Heart left ventricle (tissue), 16 donors: ENCODE data around the gene CCN5. TPM values are rescaled to one million over a fixed set of nuclear protein-coding genes. Genes with fewer than 3 reads are reported as not detected.
A peak's percentile ranks its signal among the peaks of the same experiment; 100 is the strongest.

Source experiments
- ATAC-seq, 4 donors: fragments of 200-7000 bp; cut with Tn5 transposase; one replicate each; pipeline ENCODE4 v1.9.1; 2020 to 2022; ENCODE audit warnings: moderate library complexity in 4 of 4, mild to moderate bottlenecking in 3 of 4, moderate number of reproducible peaks in 1 of 4
- DNase-seq, 5 donors: peaks; one replicate each; pipeline ENCODE4 v3.0.0-alpha.2; 2020
- H3K27ac ChIP-seq, 12 donors: fragments of 200-600 bp; sonication (generic) in 4 of 12; one replicate each; pipeline versions ENCODE4 v1.5.0 to v1.8.0; 2016 to 2022; ENCODE audit warnings: mild to moderate bottlenecking in 2 of 12
- H3K27me3 ChIP-seq, 9 donors: fragments of 200-600 bp; sonication (generic) in 2 of 9; one replicate each; pipeline versions ENCODE4 v1.5.1 to v1.8.0; 2016 to 2022; ENCODE audit warnings: mild to moderate bottlenecking in 3 of 9
- H3K36me3 ChIP-seq, 9 donors: fragments of 200-600 bp; sonication (generic) in 2 of 9; one replicate each; pipeline versions ENCODE4 v1.5.0 to v1.8.0; 2018 to 2022; ENCODE audit warnings: mild to moderate bottlenecking in 2 of 9
- H3K4me1 ChIP-seq, 12 donors: fragments of 200-600 bp; sonication (generic) in 4 of 12; one replicate each; pipeline versions ENCODE4 v1.5.0 to v1.8.0; 2016 to 2022; ENCODE audit warnings: mild to moderate bottlenecking in 3 of 12
- H3K4me3 ChIP-seq, 12 donors: fragments of 200-600 bp; sonication (generic) in 4 of 12; one replicate each; pipeline versions ENCODE4 v1.5.0 to v1.8.0; 2017 to 2022; ENCODE audit warnings: mild to moderate bottlenecking in 9 of 12, moderate library complexity in 4 of 12
- H3K9me3 ChIP-seq, 12 donors: fragments of 200-600 bp; sonication (generic) in 4 of 12; one replicate each; pipeline versions ENCODE4 v1.5.0 to v1.8.0; 2016 to 2022; ENCODE audit warnings: mild to moderate bottlenecking in 1 of 12
- CTCF ChIP-seq, 12 donors: fragments of 200-600 bp; sonication (generic) in 4 of 12; IDR thresholded peaks; one replicate each; pipeline versions ENCODE4 v1.5.0 to v1.8.0; 2018 to 2022; ENCODE audit warnings: antibody characterized with exemption in 12 of 12, mild to moderate bottlenecking in 5 of 12
- POLR2A ChIP-seq, 2 donors: fragments of 450-650 bp; IDR thresholded peaks; one replicate each; pipeline ENCODE4 v1.6.1; 2017; ENCODE audit warnings: antibody characterized with exemption in 2 of 2, mild to moderate bottlenecking in 2 of 2, moderate library complexity in 2 of 2
- WGBS, 4 donors: extraction: QIAGEN DNeasy Blood & Tissue Kit in 2 of 4; methylation state at CpG; one replicate each; pipeline versions ENCODE4 v1.1.5 to v1.1.7; 2013 to 2018; 5-methylcytosine and 5-hydroxymethylcytosine counted together
- intact Hi-C, 10 donors: fragments of 100-400 bp; cut with DNase I; formaldehyde crosslinking; loops; one replicate each; pipeline versions ENCODE4 v1.11.1 to v1.14.2; 2022
- polyA plus RNA-seq, 2 donors: library from polyadenylated mRNA; stranded (reverse); fragments of 200-250 nt; gene quantifications; one replicate each; pipeline ENCODE4 v1.2.3, GENCODE V29; 2013
- total RNA-seq, 9 donors: library from RNA; depleted of rRNA in 2 of 9; stranded (reverse); fragments of >200 nt in 2 of 9; fragmentation: NEBNext Ultra II Directional in 3 of 9; extraction: Animal tissue kit (Norgen Biotek cat#: 25700) in 3 of 9; gene quantifications; one replicate each; pipeline versions ENCODE4 v1.1.0 to v1.2.4, GENCODE V29; 2016 to 2023
- donor health status: ischemic (EF 13 %, LVEDD 7.1; RV severe dilation, severe dysfunction).
- donor health status: healthy with polysubstance abuse.
- donor health status: DM: no; HTN: yes; CAD: no.
- donor health status: DM: no; HTN: no; CAD: no.
- donor health status: ischemic (EF 25% LVEDD 6.9; RV normal size, moderate dysfunction).
- donor health status: ischemic (EF 25% LVEDD 5.7; RV mildly dilated, moderate dysfunction).
- donor health status: healthy.
- donor health status: DM: yes; HTN: yes; CAD: no.
- donor health status: ischemic (EF 35%, LVEDD 5.7; RV mildly dilated, moderate dysfunction).
- donor health status: nonischemic (EF 11% LVEDD 7.7; RV severe dilation, severe dysfunction).
- donor health status: DM: yes; HTN: yes; CAD: no.
- donor health status: PGD.
- donor health status: ischemic (EF 29% LVEDD 5.4; RV normal size, mild dysfunction).
- donor health status: nonischemic (EF 23%, LVEDD 6.1; RV moderate dilation, normal function).

CCN5 gene
- total and polyA plus RNA-seq, 11 donors, result 7.3 to 92.3 (median 28.7) TPM

GRCh38 chr20:44700306-44700705 lies 14.9 kb upstream of the CCN5 start:
- intact Hi-C loops, result no loop called here
- peak in 2 of 5 donors; percentile 18 to 34 for DNase-seq

GRCh38 chr20:44701118-44701857 lies 13.9 kb upstream of the CCN5 start:
- TF ChIP-seq CTCF (IDR thresholded peaks at IDR 0.05) (no peak), POLR2A (IDR thresholded peaks at IDR 0.05) (no peak)
- peak in 2 of 5 donors; percentile 37 to 52 for DNase-seq
- no peaks in the 10 kb centered on the region for H3K36me3 ChIP-seq
- no peaks in the 10 kb centered on the region for H3K27me3 ChIP-seq
- H3K27ac ChIP-seq, result no peak overlapping the region
- ATAC-seq, result no peak
- H3K4me3 ChIP-seq, result no peak overlapping the region
- 83 to 86% (median 85%) methylated on average over 15 of the region's 15 CpGs for WGBS, 4 donors
- intact Hi-C loops, result loop anchor here in 1 of 10 donors (1.0 kb wide), 1 partner anchor 15 kb away; no protein-coding TSS in a partner anchor
- H3K9me3 ChIP-seq, result no peaks in the 10 kb centered on the region
- peaks cover 11 to 47% (median 32%) of the 10 kb centered on the region in 12 donors for H3K4me1 ChIP-seq

More at GRCh38 chr20:44700306-44700705, 14.9 kb upstream of the CCN5 start:
- Histone ChIP-seq H3K27ac (no peak overlapping the region), H3K4me1 (peaks cover 11 to 46% (median 33%) of the 10 kb centered on the region in 12 donors), H3K4me3 (no peak overlapping the region), H3K27me3 (no peaks in the 10 kb centered on the region), H3K36me3 (no peaks in the 10 kb centered on the region), H3K9me3 (no peaks in the 10 kb centered on the region)
- TF ChIP-seq CTCF (IDR thresholded peaks at IDR 0.05), result no peak
- TF ChIP-seq POLR2A (IDR thresholded peaks at IDR 0.05), result no peak
- ATAC-seq, result no peak
- 94 to 96% (median 95%) methylated on average over 9 to 11 of the region's 11 CpGs for WGBS, 4 donors

DNA sequence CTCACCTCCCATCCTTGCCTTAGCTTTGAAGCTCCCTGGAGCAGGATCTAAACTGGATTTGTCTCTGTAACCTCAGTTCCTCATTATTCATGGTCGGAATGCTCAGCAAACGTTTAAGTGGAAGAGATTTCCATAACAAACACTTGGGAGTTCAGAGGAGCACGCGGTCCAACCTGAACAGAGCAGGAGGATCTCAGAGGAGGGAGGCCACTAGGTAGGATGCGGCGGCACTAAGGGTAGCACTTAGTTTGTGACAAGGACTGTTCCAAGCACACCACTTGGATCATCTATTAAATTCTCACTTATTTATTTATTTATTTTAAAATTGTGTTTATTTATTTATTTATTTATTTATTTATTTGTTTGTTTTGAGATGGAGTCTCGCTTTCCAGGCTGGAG lies 13.3 kb upstream of the CCN5 start:
- Histone ChIP-seq H3K4me3 (no peak overlapping the region), H3K4me1 (peaks cover 11 to 52% (median 34%) of the 10 kb centered on the region in 12 donors), H3K27ac (no peak overlapping the region), H3K36me3 (no peaks in the 10 kb centered on the region), H3K27me3 (no peaks in the 10 kb centered on the region), H3K9me3 (no peaks in the 10 kb centered on the region)
- intact Hi-C loops, result loop anchor here in 1 of 10 donors (1.0 kb wide), 1 partner anchor 14 kb away; no protein-coding TSS in a partner anchor
- no peak for ATAC-seq
- 89 to 96% (median 90%) methylated on average over 7 of the region's 7 CpGs for WGBS, 4 donors
- TF ChIP-seq CTCF (IDR thresholded peaks at IDR 0.05) (no peak), POLR2A (IDR thresholded peaks at IDR 0.05) (no peak)
- peak in 1 of 5 donors; percentile 19 for DNase-seq

DNA sequence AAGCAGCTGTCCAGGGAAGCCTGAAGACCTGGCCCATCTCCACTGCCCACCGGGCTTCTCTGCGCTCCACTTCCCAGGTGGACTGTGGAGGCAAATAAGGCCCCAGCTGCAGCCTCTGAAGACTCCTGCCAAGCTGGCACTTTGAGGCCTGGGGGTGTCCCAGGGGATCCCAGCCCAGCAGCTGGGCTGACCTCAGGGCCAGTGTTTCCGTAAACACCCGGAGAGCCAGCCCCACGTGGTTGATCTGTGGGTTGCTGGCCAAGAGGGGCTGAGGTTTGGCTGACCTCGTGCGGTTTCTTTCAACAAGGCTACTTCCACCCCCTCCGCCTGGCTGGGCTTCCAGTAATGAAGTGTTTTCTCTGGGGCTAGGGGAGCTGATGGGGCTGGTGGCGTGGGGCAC lies 12.4 kb upstream of the CCN5 start:
- H3K36me3 ChIP-seq, result no peaks in the 10 kb centered on the region
- WGBS, 4 donors, result 0 to 15% (median 6%) methylated on average over 3 to 9 of the region's 9 CpGs
- H3K27ac ChIP-seq, result peak overlapping the region; percentile 17 to 85 (median 74)
- peak; percentile 88 to 94 (median 90) for DNase-seq
- peaks cover 11 to 56% (median 34%) of the 10 kb centered on the region in 12 donors for H3K4me1 ChIP-seq
- H3K4me3 ChIP-seq, result peak overlapping the region in 1 of 12 donors; percentile 9
- TF ChIP-seq CTCF (IDR thresholded peaks at IDR 0.05) (peak in 4 of 12 donors; percentile 3 to 16 (median 10)), POLR2A (IDR thresholded peaks at IDR 0.05) (peak in 1 of 2 donors; percentile 15)
- no peaks in the 10 kb centered on the region for H3K9me3 ChIP-seq
- intact Hi-C loops, result no loop called here
- peak; percentile 82 to 94 (median 86) for ATAC-seq
- H3K27me3 ChIP-seq, result no peaks in the 10 kb centered on the region
